Epithelial cell of proximal tubule (primary cell): Measurements from ENCODE around the gene SPOCD1. TPM values are rescaled to one million over a fixed set of nuclear protein-coding genes. Genes with fewer than 3 reads are reported as not detected.

Source experiments
- DNase-seq: peaks from one replicate; pipeline ENCODE4 v3.0.0-alpha.2; 2011; ENCODE audit warnings: low read depth
- H3K4me3 ChIP-seq: 2 replicates; pipeline ENCODE4 v1.5.1; 2011; ENCODE audit warnings: low read depth, mild to moderate bottlenecking, low read length
- CTCF ChIP-seq: conservative IDR thresholded peaks from 2 replicates; pipeline ENCODE4 v1.5.1; 2012; ENCODE audit warnings: low read depth, mild to moderate bottlenecking, low read length
- total RNA-seq: library from RNA; depleted of rRNA; stranded (reverse); fragments of >200 nt; gene quantifications from 2 replicates; pipeline ENCODE4 v1.2.3, GENCODE V29; 2015

The SPOCD1 gene
- total RNA-seq, 1 donor from 2014 or later = 18.4 TPM

GRCh38 chr1:31752952-31753475, 62.8 kb downstream of the SPOCD1 start:
- no peak for DNase-seq
- no peak for TF ChIP-seq CTCF
- H3K4me3 ChIP-seq = no peak overlapping the region

GRCh38 chr1:31752258-31752657, 63.6 kb downstream of the SPOCD1 start:
- TF ChIP-seq CTCF = no peak
- DNase-seq = no peak
- H3K4me3 ChIP-seq = no peak overlapping the region

GRCh38 chr1:31751822-31752241, 64.0 kb downstream of the SPOCD1 start:
- no peak for TF ChIP-seq CTCF
- no peak overlapping the region for H3K4me3 ChIP-seq
- no peak for DNase-seq

- TF ChIP-seq CTCF = no peak
- DNase-seq = no peak
- H3K4me3 ChIP-seq = no peak overlapping the region
Measured at GRCh38 chr1:31750858-31751510, 64.8 kb downstream of the SPOCD1 start.

- TF ChIP-seq CTCF = no peak
- no peak overlapping the region for H3K4me3 ChIP-seq
- no peak for DNase-seq
Measured at GRCh38 chr1:31749785-31750735, 65.8 kb downstream of the SPOCD1 start.

- no peak overlapping the region for H3K4me3 ChIP-seq
- DNase-seq = no peak
- no peak for TF ChIP-seq CTCF
Measured at GRCh38 chr1:31748365-31748764, 67.5 kb downstream of the SPOCD1 start.
